Activated CD4-positive, alpha-beta T cell treated with anti-CD3 and anti-CD28 coated beads, Interleukin-2, amount 50 U/mL, for 24 hours (primary cell): ENCODE measurements around the gene SUPT16H.

Source experiments
- DNase-seq, 2 donors: peaks; one replicate each; pipeline ENCODE4 v3.0.0-alpha.2; 2020; ENCODE audit warnings: low read depth in 1 of 2, low spot score in 1 of 2

SUPT16H gene

DNA sequence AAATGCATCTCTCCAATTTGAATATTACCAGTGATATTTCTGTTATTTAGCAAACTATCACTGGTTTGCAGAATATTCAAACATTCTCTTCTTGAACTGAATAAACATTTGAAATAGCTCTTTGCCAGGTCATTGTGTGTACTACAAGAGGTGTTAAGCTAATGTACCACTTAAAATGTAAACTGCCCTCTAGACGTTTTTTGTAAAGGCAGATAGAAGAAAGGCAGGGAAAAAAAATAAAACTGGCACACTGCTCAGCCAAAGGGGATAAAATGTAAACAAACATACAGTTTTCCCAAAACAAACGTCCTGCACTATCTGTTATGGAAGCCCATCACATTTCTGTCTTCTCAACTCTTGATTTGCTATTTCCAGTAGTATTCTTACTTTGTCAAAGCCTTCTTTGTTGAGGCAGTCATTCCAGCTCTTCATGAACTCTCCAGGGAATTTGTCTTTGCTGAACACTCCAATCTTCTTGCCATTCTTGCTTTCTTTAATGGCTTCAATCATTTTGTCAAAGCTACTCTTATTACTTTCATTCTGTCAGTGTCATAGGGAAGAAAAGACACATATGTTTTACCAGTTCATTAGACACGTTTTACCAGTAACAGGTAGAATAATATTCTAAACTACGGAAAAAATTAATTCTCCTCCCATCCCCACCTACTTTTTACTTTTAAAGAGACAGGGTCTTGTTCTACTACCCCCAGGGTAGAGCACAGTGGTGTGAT is 13.7 kb downstream of the SUPT16H start:
- no peak for DNase-seq

DNA sequence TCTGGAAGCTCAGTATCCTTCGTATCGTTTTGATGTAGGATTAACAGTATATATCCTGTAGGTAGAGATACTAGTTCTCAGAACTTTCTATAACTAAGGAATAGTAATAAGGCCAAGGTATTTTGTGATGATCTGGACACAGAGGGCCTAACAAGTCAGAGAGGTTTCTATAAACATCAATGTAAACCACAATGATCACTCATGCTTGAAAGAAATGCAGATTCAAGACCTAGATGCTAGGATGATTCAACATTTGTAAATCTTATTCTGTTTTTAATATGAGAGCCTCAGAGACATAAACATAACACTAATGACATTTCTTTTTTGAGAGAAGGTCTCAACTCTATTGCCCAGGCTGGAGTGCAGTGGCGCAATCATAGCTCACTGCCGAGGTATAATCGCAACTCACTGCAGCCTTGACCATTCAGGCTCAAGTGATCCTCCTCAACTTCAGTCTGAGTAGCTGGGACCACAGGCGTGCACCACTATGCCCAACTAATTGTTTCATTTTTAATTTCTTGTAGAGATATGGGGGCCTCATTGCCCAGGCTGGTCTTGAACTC is 16.2 kb downstream of the SUPT16H start:
- DNase-seq = no peak

DNA sequence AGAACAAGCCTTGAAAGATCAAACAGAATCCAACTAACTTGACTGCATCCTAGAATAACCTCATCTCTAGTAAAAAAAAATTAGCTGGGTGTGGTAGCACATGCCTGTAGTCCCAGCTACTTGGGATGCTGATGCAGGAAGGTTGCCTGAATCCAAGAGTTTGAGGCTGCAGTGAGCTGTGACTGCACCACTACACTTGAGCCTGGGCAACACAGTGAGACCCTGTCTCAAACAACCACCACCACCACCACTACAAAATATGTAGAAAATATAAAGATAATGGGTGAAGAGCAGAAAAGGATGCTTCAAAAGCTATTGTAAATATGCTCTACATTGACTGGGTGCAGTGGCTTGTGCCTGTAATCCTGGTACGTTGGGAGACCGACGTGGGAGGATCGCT is 27.3 kb downstream of the SUPT16H start:
- DNase-seq = no peak

DNA sequence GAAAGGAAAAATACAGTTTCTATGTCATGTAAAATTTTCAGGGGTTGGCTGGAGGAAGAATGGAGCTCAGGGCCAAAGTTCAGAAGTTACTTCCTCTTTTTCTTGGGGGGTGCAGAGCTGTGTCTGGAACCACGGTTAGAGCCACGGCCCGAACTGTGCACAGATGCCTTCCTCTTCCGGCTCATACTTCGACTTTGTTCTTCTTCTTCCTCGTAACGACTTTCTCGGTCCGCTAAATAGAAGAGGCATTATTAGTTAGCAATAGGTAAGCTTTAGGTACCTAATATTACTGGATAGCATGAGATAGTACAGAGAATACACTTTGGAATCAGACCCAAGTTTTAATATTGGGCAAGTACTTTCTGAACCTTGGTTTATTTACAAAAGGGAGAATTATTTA is 31.2 kb downstream of the SUPT16H start:
- no peak for DNase-seq

DNA sequence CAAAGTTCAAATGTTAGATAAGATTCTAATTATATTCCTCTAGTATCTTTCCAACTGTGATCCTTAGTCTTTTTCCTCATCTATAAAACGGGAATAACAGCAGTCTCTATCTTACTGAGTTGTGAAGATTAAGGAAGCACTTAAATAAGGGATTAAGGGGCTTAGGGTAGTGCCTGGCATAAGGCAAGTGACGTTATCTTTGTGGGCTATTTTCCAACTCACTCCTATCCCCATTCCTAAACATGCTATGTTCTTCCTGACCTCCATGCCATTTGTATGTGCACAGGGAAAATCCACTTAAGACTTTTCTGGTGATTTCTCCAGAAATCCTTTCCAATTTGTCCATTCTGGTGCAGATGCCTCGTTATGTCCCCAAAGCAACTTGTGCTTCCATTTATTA is 33.3 kb downstream of the SUPT16H start:
- no peak for DNase-seq

DNA sequence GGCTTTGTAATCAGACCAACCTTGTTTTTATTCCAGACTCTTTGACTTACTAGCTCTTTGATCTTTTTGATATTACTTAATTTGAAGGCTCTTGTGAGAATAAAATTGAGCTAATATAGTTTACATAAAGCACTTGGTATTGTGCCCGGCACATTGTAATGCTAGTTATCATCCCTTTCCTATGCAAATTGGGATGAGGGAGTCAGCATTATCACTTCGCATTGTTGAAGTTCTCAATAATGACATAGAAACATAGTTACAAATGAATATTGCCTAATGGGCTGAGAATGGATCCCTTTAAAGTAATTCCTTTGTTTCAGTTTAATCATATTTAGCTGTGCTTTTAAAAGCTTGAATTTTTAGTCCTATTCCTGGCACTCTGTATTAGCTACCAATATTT is 36.6 kb downstream of the SUPT16H start:
- no peak for DNase-seq

DNA sequence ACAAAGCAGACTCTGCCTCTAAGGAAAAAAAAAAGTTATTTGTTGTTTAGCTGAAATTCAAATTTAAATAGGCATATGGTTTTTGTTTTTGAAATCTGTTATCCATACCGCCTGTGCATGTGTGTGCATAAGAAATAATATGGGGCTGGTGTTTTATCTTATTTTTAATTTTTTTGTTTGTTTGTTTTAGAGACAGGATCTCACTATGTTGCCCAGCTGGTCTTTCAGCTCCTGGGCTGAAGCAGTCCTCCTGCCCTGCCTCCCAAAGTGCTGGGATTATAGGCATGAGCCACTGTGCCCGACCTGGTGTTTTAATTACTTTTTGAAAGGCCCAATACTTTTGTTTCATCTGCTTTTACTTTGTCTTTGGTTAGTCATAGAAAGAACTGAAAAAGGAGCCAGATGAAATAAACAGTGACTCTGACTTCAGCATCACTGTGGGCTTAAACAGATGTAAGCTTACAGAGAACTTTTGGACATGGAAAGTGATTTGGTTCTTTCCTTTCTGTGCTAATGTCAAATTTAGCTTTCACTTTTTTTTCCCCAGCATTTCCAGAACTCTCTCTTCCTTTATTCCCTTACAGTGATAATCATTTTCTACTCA is 37.2 kb downstream of the SUPT16H start:
- DNase-seq = no peak

DNA sequence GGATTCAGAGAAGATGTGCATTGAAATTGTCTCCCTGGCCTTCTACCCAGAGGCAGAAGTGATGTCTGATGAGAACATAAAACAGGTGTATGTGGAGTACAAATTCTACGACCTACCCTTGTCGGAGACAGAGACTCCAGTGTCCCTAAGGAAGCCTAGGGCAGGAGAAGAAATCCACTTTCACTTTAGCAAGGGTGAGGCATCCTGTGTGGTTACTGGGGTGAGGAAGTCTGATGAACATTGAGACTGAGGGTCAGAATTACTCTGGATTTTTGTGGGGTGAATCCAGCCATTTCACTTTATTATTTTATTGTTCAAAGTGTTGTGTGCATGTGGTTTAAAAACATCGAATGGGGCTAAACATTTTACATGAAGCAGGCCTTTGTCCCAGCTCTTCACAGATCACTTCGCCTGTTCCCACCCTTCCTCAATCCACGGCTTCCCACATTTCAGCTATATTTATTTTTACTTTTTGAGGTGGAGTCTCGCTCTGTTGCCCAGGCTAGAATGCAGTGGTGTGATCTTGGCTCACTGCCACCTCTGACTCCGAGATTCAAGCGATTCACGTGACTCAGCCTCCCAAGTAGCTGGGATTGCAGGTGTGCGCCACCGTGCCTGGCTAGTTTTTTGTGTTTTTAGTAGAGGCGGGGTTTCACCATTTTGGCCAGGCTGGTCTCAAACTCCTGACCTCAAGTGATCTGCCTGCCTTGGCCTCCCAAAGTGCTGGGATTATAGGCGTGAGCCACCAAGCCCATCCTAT is 40.6 kb downstream of the SUPT16H start:
- no peak for DNase-seq

DNA sequence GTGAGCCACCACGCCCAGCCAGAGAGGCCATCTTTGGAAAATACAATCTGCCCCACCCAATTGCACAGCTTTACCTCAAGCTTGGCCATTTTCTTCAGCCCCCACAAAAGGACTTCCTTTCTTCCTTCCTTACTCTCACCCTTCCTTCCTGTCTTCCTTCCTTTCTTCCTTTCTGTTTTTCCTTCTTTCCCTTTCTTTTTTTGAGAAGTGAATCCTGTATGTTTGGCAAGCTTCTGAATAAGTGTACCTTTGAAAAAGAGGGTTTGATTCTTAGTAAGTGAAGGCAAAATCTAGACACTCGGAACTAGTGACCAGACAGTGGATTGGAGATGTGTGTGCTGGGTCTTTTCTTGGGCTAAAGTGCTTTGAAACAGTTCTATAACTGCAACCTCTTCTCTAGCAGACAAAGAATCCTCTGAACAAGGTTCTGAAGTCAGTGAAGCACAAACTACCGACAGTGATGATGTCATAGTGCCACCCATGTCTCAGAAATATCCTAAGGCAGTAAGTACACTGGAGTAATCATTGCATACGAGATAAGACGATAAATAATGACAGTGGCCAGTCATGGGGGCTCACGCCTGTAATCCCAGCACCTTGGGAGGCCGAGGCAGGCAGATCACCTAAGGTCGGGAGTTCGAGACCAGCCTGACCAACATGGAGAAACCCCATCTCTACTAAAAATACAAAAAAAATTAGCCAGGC is 49.5 kb downstream of the SUPT16H start:
- no peak for DNase-seq

DNA sequence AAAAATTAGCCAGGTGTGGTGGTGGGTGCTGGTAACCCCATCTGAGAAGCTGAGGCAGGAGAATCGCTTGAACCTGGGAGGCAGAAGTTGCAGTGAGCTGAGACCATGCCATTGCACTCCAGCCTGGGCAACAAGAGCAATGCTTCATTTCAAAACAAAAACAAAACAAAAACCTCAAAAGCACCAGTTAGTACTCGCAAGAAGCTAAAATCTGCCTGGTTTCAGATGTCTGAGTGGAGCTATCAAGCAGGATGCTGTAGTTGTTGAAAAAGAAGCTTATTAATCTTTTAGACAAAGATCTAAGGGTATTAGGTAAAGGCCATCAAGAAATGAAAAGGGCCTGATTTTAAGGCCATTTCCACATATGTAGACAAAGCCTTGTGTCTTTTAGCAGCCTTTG is 50.9 kb downstream of the SUPT16H start:
- DNase-seq = no peak

DNA sequence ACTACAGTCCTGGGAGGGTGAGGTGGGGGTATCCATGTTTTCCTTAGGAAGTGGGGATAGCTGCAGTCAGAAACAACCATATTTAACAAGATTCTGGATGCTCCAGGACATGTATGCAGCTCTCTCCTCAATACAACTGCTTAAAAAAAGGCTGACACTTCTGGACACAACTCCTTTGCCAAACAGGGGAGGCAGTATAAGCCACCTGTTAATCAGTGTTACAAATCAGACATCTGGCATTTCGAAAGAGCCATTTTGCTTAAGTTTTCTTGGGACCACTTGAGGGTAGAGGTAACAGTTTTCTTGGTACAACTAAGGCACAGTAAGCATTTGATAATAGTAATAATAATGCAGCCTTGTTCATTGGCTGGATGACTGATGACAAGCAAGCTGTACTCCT is 56.8 kb downstream of the SUPT16H start:
- DNase-seq = no peak

DNA sequence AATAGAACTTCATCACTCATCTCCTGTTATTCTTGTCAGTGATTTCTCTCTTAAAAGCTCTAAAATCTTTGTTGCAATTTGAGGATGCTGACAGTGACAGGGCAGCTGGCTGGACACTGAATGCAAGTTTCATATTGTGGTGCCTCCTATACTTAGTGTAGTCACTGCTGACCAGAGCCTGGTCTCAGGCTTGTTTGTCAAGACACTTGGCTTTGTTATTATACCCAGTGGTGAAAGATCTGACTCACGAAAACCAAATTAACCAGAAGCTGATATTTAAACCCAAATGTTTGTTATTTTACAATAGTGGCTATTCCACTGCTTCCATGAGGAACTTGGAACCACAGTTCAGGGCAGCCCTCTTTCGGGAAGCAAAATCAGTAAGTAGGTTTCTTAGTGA is 61.1 kb downstream of the SUPT16H start:
- DNase-seq = no peak

DNA sequence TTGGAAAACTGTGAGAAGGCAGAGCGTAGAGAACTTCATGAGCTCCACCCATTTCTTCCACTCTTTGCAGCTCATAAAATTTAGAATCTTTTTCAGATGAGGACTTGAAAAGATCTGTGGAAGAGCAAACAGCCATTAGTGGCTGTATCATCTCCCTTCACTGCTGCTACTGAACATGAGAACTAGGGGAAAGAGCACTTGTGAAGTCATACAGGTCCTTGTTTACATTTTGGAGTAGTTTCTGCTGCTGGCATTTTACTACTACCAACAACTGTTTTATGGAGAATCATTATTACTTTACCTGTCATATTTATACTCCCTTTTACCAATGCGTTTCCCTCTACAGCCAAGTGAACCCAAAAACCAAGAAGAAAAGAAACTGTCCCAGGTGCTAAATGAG is 62.9 kb downstream of the SUPT16H start:
- DNase-seq = no peak

DNA sequence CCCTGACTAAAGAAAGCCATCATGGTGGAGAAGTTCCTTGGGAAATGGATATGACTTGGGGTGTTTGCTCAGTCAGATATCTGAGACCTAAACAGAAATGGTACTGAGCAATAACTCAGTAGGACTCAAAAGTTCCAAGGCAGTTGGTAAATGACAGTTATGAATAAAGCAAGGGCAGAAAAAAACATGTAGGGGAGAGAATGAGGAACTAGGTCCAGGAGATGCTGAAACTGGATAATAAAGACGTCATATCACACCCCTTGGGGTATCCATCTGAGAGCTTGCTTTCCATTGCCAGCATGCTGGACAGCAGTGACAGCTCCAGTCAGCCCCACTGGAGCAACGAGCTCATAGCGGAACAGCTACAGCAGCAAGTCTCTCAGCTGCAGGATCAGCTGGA is 66.4 kb downstream of the SUPT16H start:
- DNase-seq = no peak

DNA sequence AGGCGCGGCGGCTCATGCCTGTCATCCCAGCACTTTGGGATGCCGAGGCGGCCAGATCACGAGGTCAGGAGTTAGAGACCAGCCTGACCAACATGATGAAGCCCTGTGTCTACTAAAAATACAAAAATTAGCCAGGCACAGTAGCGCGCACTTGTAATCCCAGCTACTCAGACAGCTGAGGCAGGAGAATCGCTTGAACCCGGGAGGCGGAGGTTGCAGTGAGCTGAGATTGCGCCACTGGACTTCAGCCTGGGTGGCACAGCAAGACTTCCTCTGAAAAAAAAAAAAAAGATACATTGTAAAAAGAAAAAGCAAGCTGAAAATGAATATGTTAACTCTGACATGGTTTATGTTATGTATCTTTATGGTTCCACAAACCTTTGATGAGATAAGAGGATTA is 70.3 kb downstream of the SUPT16H start:
- DNase-seq = no peak

DNA sequence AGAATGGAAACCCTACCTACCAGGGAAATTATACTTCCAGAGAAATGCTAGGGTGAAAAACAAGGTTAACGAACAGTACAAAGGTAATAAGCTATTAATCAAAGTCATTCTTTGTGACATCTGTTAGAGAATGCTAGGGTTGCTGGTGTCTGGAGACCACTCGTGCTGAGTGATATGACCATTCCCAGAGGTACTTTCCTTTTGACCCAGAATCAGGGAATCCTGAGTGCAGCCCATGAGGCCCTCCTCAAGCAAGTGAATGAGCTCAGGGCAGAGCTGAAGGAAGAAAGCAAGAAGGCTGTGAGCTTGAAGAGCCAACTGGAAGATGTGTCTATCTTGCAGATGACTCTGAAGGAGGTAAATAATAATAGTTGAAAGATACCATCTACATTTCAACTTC is 72.2 kb downstream of the SUPT16H start:
- DNase-seq = no peak

DNA sequence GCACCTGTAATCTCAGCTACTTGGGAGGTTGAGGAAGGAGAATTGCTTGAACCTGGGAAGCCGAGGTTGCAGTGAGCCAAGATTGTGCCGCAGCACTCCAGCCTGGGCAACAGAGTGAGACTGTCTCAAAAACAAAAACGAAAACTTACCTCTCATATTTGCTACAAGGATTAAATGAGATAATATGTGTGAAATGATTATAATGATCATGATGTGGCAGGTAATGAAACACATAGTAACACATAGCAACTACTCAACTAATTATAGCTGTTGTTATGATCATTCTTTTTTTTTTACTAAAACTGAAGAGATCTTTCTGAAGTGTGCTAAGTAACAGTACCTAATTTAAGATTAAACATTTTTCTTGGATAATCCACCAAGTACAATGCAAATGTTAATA is 73.9 kb downstream of the SUPT16H start:
- DNase-seq = no peak

DNA sequence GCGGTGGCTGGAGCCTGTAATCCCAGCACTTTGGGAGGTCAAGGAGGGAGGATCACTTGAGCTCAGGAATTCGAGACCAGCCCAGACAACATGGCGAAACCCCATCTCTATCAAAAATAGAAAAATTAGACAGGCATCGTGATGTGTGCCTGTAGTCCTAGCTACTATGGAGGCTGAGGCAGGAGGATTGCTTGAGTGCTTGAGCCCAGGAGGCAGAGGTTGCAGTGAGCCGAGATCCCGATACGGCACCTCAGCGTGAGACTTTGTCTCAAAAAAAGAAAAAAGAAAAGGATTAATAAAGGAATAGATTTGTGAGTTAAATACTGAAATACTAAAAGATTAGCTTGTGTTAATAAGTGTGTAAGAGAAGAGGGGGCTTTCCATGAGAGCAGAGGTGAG is 74.6 kb downstream of the SUPT16H start:
- no peak for DNase-seq

DNA sequence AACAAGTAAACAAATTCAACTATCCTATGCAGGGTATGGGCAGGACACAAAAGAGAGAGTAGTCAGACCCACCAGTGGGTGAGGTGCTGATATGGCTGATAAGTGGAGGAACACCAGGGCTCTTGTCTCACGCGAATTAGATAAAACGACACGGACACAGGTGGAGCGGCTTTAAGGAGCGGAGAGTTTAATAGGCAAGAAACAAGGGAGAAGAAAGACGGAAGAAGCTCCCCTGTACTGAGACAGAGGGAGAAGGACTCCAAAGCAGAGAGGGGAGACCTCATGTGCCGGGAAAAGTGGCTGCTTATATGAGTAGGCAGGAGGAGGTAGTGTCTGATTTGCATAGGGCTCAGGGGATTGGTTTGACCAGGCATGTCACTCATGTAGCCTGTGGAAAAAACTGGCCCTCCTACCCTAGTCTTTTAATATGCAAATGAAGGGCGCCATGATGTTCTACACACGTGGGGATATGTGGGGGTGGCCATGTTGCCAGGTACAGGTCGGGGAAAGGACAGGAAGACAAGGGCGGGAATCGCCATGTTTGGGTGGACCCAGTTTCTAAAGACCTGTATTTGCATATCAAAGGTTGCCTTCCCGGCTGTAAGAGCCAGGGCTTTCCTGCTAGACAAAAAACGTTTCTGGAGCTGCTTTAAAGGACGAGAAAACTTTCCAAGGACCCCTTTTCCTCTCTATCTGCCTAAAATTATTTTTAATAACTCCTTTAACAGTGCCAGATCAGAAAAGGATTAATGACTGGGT is 75.2 kb downstream of the SUPT16H start:
- DNase-seq = peak; percentile 56 to 79

DNA sequence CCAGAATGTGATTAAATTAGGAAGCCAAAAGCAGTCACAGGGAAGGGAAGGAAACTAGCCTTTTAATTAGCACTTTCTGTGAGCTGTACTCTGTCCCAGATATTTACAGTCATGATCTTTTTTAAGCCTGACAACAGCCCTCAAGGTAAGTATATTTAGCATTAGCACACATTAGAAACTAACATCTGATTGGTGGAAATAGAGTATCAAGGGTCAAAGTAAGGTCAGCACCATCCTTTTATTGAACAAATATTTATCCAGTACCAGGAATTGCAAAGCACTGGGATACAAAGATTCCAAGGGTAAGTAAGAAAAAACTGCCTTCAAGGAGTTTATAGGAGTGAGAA is 75.7 kb downstream of the SUPT16H start:
- no peak for DNase-seq

DNA sequence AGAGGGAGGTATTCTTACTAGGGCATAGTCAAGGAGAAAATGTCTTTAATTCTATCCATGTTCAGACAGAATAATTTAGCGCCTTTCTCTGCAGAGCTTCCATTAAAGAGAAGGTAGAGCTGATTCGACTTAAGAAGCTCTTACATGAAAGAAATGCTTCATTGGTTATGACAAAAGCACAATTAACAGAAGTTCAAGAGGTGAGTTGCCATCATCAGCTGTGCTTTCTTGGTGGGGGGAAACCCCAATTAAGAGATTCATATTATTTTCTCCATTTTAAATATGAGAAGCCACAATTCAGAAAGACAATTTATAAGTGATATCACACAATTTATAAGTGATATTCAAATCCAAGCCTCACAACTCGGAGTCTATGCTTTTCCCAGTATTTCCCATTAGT is 76.2 kb downstream of the SUPT16H start:
- DNase-seq = no peak
